ENCODE results near the gene BMF. TPM values are rescaled to one million over a fixed set of nuclear protein-coding genes. Genes with fewer than 3 reads are reported as not detected.

The BMF gene
- polyA plus RNA-seq, 1 donor from 2014 or later: 5.8 TPM

DNA sequence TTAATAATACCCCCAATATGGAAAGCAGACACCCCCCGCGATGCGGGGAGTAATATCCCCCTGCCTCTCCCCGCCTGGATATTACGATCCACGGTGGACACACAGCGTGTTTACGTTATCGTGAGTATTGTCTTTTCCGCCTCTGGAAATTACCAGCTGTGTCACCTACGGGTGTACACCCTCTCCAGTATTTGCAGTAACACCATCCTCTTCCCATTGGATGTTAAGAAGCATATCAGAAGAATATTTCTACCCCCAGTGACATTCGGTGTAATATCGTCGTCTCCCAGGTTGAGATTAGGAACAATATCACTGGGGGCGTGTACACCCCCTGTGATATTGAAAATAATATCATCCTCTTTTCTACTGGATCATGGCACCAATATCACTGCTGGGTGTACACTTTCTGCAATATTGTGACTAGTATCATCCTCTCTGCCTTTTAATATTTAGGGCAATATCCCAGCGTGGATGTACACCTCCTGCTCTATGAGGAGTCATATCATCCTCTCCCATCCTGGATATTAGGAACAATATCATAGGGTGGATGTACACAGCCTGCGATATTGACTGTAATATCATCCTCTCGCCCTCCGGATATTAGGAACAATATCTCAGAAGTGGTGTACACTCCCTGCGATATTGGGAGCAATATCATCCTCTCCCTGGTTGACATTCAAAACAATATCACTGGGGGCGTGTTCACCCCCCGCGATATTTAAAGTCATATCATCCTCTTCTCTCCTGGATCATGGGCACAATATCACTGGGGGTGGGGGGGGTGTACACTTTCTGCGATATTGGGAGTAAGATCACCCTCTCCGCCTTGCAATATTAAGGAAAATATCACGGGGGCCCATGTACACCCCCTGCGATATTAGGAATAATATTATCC is 20.3 kb upstream of the BMF start:
- H3K9me2 ChIP-seq (ENCODE audit: insufficient read depth, low read length): no peaks in the 10 kb centered on the region
- H3K36me3 ChIP-seq (ENCODE audit: insufficient read depth, low read length): no peaks in the 10 kb centered on the region
- H3K9me3 ChIP-seq (ENCODE audit: low read length): no peaks in the 10 kb centered on the region
- no peak overlapping the region for H2AFZ ChIP-seq (ENCODE audit: low read depth, low read length)
- no peak overlapping the region for H3K9ac ChIP-seq (ENCODE audit: low read length)
- no peak overlapping the region for H3K4me3 ChIP-seq (ENCODE audit: low read length)
- no peaks in the 10 kb centered on the region for H3F3A ChIP-seq (ENCODE audit: insufficient read depth, low read length, poor library complexity, severe bottlenecking)
- H3K27ac ChIP-seq (ENCODE audit: low read length): no peak overlapping the region
- no peak overlapping the region for H3K4me2 ChIP-seq (ENCODE audit: low read length)
- no peaks in the 10 kb centered on the region for H3K79me2 ChIP-seq (replicated peaks; ENCODE audit: insufficient read depth, low read length)
- H4K20me1 ChIP-seq (ENCODE audit: insufficient read depth): no peaks in the 10 kb centered on the region
- TF ChIP-seq RAD21 (conservative IDR thresholded peaks at IDR 0.05) (no peak), MXI1 (conservative IDR thresholded peaks at IDR 0.05; ENCODE audit: poor library complexity, severe bottlenecking) (no peak), POLR2AphosphoS5 (IDR thresholded peaks at IDR 0.05) (no peak), EP300 (conservative IDR thresholded peaks at IDR 0.05; ENCODE audit: poor library complexity, severe bottlenecking) (no peak), TAF1 (IDR thresholded peaks at IDR 0.05; ENCODE audit: low read depth) (no peak), SMC3 (conservative IDR thresholded peaks at IDR 0.05; ENCODE audit: poor library complexity) (no peak), EZH2 (IDR thresholded peaks at IDR 0.05; ENCODE audit: borderline replicate concordance, insufficient read depth, low read length, poor library complexity, severe bottlenecking) (no peak)
- TF ChIP-seq, protein P1, sequence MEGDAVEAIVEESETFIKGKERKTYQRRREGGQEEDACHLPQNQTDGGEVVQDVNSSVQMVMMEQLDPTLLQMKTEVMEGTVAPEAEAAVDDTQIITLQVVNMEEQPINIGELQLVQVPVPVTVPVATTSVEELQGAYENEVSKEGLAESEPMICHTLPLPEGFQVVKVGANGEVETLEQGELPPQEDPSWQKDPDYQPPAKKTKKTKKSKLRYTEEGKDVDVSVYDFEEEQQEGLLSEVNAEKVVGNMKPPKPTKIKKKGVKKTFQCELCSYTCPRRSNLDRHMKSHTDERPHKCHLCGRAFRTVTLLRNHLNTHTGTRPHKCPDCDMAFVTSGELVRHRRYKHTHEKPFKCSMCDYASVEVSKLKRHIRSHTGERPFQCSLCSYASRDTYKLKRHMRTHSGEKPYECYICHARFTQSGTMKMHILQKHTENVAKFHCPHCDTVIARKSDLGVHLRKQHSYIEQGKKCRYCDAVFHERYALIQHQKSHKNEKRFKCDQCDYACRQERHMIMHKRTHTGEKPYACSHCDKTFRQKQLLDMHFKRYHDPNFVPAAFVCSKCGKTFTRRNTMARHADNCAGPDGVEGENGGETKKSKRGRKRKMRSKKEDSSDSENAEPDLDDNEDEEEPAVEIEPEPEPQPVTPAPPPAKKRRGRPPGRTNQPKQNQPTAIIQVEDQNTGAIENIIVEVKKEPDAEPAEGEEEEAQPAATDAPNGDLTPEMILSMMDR (IDR thresholded peaks at IDR 0.05; ENCODE audit: poor library complexity, severe bottlenecking): no peak
- TF ChIP-seq, protein P2, sequence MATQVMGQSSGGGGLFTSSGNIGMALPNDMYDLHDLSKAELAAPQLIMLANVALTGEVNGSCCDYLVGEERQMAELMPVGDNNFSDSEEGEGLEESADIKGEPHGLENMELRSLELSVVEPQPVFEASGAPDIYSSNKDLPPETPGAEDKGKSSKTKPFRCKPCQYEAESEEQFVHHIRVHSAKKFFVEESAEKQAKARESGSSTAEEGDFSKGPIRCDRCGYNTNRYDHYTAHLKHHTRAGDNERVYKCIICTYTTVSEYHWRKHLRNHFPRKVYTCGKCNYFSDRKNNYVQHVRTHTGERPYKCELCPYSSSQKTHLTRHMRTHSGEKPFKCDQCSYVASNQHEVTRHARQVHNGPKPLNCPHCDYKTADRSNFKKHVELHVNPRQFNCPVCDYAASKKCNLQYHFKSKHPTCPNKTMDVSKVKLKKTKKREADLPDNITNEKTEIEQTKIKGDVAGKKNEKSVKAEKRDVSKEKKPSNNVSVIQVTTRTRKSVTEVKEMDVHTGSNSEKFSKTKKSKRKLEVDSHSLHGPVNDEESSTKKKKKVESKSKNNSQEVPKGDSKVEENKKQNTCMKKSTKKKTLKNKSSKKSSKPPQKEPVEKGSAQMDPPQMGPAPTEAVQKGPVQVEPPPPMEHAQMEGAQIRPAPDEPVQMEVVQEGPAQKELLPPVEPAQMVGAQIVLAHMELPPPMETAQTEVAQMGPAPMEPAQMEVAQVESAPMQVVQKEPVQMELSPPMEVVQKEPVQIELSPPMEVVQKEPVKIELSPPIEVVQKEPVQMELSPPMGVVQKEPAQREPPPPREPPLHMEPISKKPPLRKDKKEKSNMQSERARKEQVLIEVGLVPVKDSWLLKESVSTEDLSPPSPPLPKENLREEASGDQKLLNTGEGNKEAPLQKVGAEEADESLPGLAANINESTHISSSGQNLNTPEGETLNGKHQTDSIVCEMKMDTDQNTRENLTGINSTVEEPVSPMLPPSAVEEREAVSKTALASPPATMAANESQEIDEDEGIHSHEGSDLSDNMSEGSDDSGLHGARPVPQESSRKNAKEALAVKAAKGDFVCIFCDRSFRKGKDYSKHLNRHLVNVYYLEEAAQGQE (IDR thresholded peaks at IDR 0.05; ENCODE audit: borderline replicate concordance): no peak
- no peaks in the 10 kb centered on the region for H3K27me3 ChIP-seq (ENCODE audit: insufficient read depth, low read depth, low read length)

DNA sequence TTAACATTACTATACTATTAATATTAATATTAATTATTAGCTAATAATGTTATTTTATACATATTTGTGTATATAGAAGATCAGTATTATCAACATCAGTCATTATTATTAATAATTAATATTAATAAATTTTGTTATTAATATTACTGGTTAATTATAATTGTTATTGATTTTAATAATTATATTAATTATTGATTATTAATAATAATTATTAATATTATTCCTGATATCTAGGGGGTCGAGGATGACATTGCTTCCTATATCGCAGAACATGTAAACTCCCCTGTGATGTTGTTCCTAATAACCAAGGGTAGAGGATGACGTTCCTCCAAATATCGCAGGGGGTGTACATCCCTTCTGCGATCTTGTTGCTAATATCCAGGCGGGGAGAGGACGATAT is 17.3 kb upstream of the BMF start:
- Histone ChIP-seq H3F3A (ENCODE audit: insufficient read depth, low read length, poor library complexity, severe bottlenecking) (no peaks in the 10 kb centered on the region), H3K9ac (ENCODE audit: low read length) (no peak overlapping the region), H3K79me2 (replicated peaks; ENCODE audit: insufficient read depth, low read length) (no peaks in the 10 kb centered on the region), H3K9me2 (ENCODE audit: insufficient read depth, low read length) (no peaks in the 10 kb centered on the region), H3K4me3 (ENCODE audit: low read length) (no peak overlapping the region), H3K27me3 (ENCODE audit: insufficient read depth, low read depth, low read length) (no peaks in the 10 kb centered on the region), H3K36me3 (ENCODE audit: insufficient read depth, low read length) (no peaks in the 10 kb centered on the region), H4K20me1 (ENCODE audit: insufficient read depth) (no peaks in the 10 kb centered on the region), H2AFZ (ENCODE audit: low read depth, low read length) (no peak overlapping the region), H3K4me2 (ENCODE audit: low read length) (no peak overlapping the region), H3K9me3 (ENCODE audit: low read length) (no peaks in the 10 kb centered on the region), H3K27ac (ENCODE audit: low read length) (no peak overlapping the region)
- TF ChIP-seq TAF1 (IDR thresholded peaks at IDR 0.05; ENCODE audit: low read depth) (no peak), EP300 (conservative IDR thresholded peaks at IDR 0.05; ENCODE audit: poor library complexity, severe bottlenecking) (no peak), MXI1 (conservative IDR thresholded peaks at IDR 0.05; ENCODE audit: poor library complexity, severe bottlenecking) (no peak), SMC3 (conservative IDR thresholded peaks at IDR 0.05; ENCODE audit: poor library complexity) (no peak), POLR2AphosphoS5 (IDR thresholded peaks at IDR 0.05) (no peak), RAD21 (conservative IDR thresholded peaks at IDR 0.05) (no peak), EZH2 (IDR thresholded peaks at IDR 0.05; ENCODE audit: borderline replicate concordance, insufficient read depth, low read length, poor library complexity, severe bottlenecking) (no peak)
- TF ChIP-seq, protein P2 (IDR thresholded peaks at IDR 0.05; ENCODE audit: borderline replicate concordance): no peak
- TF ChIP-seq, protein P1 (IDR thresholded peaks at IDR 0.05; ENCODE audit: poor library complexity, severe bottlenecking): no peak
